A549 treated with Mapracorat at 1 μM for 4 hours (cell line): ENCODE measurements around the gene SPTAN1. TPM values are rescaled to one million over a fixed set of nuclear protein-coding genes. Genes with fewer than 3 reads are reported as not detected.

Source experiments
- total RNA-seq: library from RNA; stranded (reverse); fragments of 200-300 nt; extraction: Qiagen RNA extraction; gene quantifications from 5 replicates; pipeline ENCODE4 v1.2.3, GENCODE V29; 2022

The SPTAN1 gene
- 134 to 158 TPM (median 150 TPM) in 5 replicates for total RNA-seq

GRCh38 chr9:128552153-128552743 is at the start of gene SPTAN1:
SPTAN1 (plus strand) TSS chr9:128552587; CDS start chr9:128566741, 14,154 bp downstream.

GRCh38 chr9:128504485-128505413 is 47.6 kb upstream of the SPTAN1 start, which contains the start of gene GLE1:
GLE1 (plus strand) TSS chr9:128504719; CDS start chr9:128504806, 87 bp downstream.

GRCh38 chr9:128656416-128657343 is 104.3 kb downstream of the SPTAN1 start, which contains the start of gene DYNC2I2:
DYNC2I2 (minus strand) TSS chr9:128656847; CDS start chr9:128656726, 121 bp downstream.

Other genes starting within 250 kb of the SPTAN1 start
- gene TRUB2, start 230.1 kb upstream of the SPTAN1 start, total RNA-seq, result 42.8 to 49.8 TPM (median 46.5 TPM) in 5 replicates
- gene COQ4, start 229.7 kb upstream of the SPTAN1 start, total RNA-seq, result 52.3 to 65.2 TPM (median 57.5 TPM) in 5 replicates
- 35.9 to 47.8 TPM (median 45.7 TPM) in 5 replicates for gene SLC27A4, start 212.1 kb upstream of the SPTAN1 start, total RNA-seq
- 64.2 to 87.6 TPM (median 81.7 TPM) in 5 replicates for gene URM1, start 181.2 kb upstream of the SPTAN1 start, total RNA-seq
- gene CERCAM, start 131.7 kb upstream of the SPTAN1 start, total RNA-seq, result 34.2 to 38.7 TPM (median 35.6 TPM) in 5 replicates
- 24.7 to 27.7 TPM (median 25.2 TPM) in 5 replicates for gene ODF2, start 96.6 kb upstream of the SPTAN1 start, total RNA-seq
- gene GLE1, start 47.9 kb upstream of the SPTAN1 start, total RNA-seq, result 26.5 to 30.1 TPM (median 29.1 TPM) in 5 replicates
- gene DYNC2I2, start 104.3 kb downstream of the SPTAN1 start, total RNA-seq, result 97.2 to 146 TPM (median 137 TPM) in 5 replicates
- gene SET, start 136.6 kb downstream of the SPTAN1 start, total RNA-seq, result 387 to 482 TPM (median 413 TPM) in 5 replicates
- gene PKN3, start 149.9 kb downstream of the SPTAN1 start, total RNA-seq, result 12.2 to 17.5 TPM (median 17.0 TPM) in 5 replicates
- gene ZDHHC12, start 171.5 kb downstream of the SPTAN1 start, total RNA-seq, result 60.7 to 93.3 TPM (median 90.8 TPM) in 5 replicates
- gene ZER1, start 219.3 kb downstream of the SPTAN1 start, total RNA-seq, result 12.6 to 16.9 TPM (median 15.4 TPM) in 5 replicates
- 19.9 to 20.9 TPM (median 20.6 TPM) in 5 replicates for gene TBC1D13, start 234.7 kb downstream of the SPTAN1 start, total RNA-seq